ENCODE results near the gene HS6ST1.
A peak's percentile ranks its signal among the peaks of the same experiment; 100 is the strongest.

Gene HS6ST1

GRCh38 chr2:128306931-128307460 lies 11.7 kb downstream of the HS6ST1 start:
- in situ Hi-C loops (cut with MboI; ENCODE audit: low sequenced_read_pairs): no loop called here
- Histone ChIP-seq H3K9me3 (no peaks in the 10 kb centered on the region), H3K36me3 (replicated peaks) (peaks cover 11% of the 10 kb centered on the region)

DNA sequence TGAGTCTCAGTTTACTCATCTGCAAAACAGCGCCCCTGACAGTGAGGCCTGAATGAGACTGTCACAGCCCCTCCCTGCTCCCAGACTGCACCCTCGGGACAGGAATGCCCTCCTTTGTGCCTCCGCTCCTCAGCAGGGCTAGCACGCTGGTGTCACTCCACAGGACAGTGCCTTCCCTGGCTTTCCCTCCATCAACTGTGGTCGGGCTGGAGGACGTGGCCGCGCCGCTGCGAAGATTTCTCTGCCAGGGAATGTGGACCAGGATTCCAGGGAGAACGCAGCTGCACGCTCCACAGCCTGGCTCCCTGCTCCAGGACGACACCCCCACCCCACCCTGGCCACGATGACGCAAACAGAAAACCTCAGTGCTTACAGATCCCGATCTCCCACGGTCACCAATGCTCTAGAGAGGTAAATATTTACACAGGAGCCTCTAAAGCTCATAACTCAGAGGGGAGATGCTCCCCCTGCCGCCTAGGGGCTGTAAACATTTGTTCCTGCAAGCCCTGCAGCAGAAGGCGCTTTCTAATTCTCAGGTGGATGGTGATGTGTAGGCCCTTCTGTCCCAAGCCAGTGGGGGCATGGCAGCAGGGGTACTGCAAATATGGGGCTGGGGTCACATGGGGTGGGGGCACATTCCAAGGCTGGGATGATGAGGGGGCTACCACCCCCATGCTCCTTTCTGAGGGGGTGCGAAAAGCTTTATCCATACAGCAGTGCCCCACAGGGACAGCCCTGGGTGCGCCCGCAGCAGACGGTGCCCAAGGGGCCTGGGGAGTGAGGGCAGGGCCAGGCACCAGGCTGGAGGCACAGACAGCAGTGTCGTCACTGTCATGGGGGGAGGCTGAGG lies 12.4 kb downstream of the HS6ST1 start:
- peaks cover 11% of the 10 kb centered on the region for H3K36me3 ChIP-seq (replicated peaks)
- in situ Hi-C loops (cut with MboI; ENCODE audit: low sequenced_read_pairs): no loop called here
- DNase-seq (ENCODE audit: low spot score in 2 of 2): no peak
- H3K9me3 ChIP-seq: no peaks in the 10 kb centered on the region
- no peaks in the 10 kb centered on the region for H3K27me3 ChIP-seq (ENCODE audit: low read depth)
- H3K4me1 ChIP-seq: peaks cover 12% of the 10 kb centered on the region
- H3K4me3 ChIP-seq: no peak overlapping the region

More at GRCh38 chr2:128306931-128307460, 11.7 kb downstream of the HS6ST1 start:
- no peak for DNase-seq (ENCODE audit: low spot score in 2 of 2)
- Histone ChIP-seq H3K27me3 (ENCODE audit: low read depth) (no peaks in the 10 kb centered on the region), H3K4me1 (peaks cover 12% of the 10 kb centered on the region), H3K4me3 (no peak overlapping the region)

DNA sequence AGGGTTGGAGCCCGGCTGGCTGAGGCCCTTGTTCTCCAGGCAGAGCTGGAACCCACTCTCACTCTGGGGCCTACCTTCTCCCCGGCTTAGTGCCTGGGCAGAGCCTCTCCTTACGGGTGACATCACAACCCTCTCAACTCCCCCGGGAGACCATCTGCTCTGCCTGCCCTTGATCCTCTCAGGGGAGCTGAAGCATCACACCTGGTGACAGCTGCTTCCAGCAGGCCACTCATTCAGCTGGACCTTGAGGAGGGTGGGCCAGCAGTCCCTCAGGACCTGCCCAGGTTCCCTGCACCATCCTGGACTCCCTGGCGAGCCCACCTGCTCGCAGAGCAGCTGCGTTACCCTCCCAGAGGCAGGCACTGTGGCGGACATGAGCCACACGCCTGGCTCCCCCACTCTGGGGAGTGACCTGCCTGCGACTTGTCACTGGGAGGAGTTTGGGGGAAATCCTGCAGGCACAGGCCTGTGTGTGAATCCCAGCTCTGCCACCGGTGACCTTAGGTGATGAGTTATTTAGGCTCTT lies 13.1 kb downstream of the HS6ST1 start:
- in situ Hi-C loops (cut with MboI; ENCODE audit: low sequenced_read_pairs): no loop called here
- DNase-seq (ENCODE audit: low spot score in 2 of 2): no peak

DNA sequence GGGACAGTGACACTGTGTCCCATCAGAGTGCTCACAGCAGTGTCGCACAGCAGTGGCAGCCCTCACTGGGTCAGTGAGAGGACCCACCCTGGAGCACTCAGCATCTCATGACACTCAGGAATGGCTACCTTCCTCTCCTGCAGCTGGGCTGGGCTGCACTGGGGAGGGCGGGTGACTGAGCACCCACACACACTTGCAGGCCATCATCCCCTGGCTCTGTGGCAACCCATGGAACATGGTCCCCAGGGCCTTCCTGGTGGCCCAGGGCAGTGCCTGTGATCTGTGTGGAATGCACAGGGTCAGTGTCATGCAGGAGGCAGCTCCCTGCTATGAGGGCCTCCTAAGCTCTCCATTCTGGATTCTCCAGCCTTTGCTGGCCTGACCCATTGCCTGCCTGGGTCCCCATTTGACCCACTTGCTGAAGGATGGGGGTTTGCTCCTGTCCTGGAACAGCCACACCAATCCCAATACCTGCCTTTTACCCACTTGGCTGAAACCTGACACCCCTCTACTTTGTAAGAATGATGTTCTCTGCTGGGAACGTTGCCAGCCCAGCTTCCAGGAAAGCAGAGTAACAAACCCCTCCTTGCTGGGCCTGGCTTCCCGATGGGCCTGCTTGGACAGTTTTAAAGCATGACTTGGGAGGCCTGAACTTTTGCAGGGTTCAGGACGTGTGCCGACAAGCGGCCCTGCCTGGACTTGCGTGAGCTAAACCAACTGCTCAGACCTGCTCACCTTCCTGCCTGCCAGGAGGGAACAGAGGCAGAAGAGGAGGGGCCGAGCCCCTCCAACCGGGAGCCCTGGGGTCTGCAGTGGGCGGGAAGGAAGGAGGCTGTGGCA lies 13.7 kb downstream of the HS6ST1 start:
- in situ Hi-C loops (cut with MboI; ENCODE audit: low sequenced_read_pairs): no loop called here
- Histone ChIP-seq H3K4me3 (no peak overlapping the region), H3K36me3 (replicated peaks) (peaks cover 11% of the 10 kb centered on the region), H3K9me3 (no peaks in the 10 kb centered on the region), H3K4me1 (peaks cover 12% of the 10 kb centered on the region), H3K27me3 (ENCODE audit: low read depth) (no peaks in the 10 kb centered on the region)
- DNase-seq (ENCODE audit: low spot score in 2 of 2): peak; percentile 21 to 74

More for the DNA sequence above, 13.1 kb downstream of the HS6ST1 start:
- Histone ChIP-seq H3K36me3 (replicated peaks) (peaks cover 11% of the 10 kb centered on the region), H3K4me3 (no peak overlapping the region), H3K4me1 (peaks cover 12% of the 10 kb centered on the region), H3K27me3 (ENCODE audit: low read depth) (no peaks in the 10 kb centered on the region), H3K9me3 (no peaks in the 10 kb centered on the region)

DNA sequence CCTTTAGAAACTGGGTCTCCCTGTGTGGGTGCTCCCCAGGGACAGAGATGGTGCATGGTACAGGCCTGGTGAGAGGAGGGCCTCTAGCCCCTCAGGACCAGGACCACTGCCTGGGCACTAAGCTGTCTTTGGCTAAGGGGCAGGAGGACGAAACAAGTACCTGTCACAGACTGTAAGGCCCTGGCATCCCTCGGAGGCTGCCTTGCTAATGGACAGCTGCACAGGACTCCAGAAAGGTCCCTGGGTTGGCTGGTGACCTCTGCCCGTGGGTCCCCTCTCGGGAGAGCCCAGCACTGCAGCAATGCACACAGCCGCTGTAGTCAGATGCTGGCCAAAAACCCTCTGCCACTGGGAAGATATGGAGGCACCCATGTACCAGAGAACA lies 14.3 kb downstream of the HS6ST1 start:
- Histone ChIP-seq H3K36me3 (replicated peaks) (peaks cover 9% of the 10 kb centered on the region), H3K4me1 (peaks cover 12% of the 10 kb centered on the region), H3K27me3 (ENCODE audit: low read depth) (no peaks in the 10 kb centered on the region), H3K4me3 (no peak overlapping the region), H3K9me3 (no peaks in the 10 kb centered on the region)
- DNase-seq (ENCODE audit: low spot score in 2 of 2): no peak
- in situ Hi-C loops (cut with MboI; ENCODE audit: low sequenced_read_pairs): no loop called here

- Histone ChIP-seq H3K4me1 (peaks cover 12% of the 10 kb centered on the region), H3K4me3 (no peak overlapping the region), H3K36me3 (replicated peaks) (peaks cover 4% of the 10 kb centered on the region), H3K27me3 (ENCODE audit: low read depth) (no peaks in the 10 kb centered on the region), H3K9me3 (no peaks in the 10 kb centered on the region)
- DNase-seq (ENCODE audit: low spot score in 2 of 2): no peak
- in situ Hi-C loops (cut with MboI; ENCODE audit: low sequenced_read_pairs): no loop called here
These were observed 14.8 kb downstream of the HS6ST1 start for GRCh38 chr2:128303911-128304310.

DNA sequence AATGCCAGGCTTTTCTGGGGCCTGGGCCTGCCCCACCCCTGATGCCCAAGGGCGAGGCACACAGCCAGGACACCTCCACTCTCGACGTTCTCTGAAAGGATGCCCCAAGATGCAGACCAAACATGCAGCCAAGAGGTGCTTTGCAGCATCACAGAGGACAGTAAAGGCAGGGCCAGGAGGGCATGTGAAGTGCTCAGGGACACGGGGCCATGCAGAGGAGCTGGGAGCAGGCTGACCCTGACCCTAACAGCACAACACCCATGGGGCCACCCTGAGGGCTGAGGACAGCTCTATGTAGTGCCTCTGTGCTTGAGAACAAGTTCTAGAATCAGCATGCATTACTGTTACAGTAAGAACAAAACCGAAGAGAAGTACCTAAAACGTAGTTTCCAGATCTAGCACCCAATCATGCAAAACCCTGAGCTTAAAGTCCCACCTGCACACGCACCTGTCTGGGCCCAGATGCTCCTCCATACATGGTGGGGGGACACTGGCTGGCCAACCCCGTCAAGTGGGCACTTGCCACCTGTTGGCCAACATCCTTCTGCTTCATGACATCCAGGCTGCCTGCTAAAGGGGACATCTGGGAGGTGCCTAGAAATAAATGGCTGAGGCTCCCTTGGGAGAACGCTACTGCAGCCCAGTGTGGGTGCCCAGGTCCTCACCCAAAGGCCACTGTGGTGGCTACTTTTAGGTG lies 15.4 kb downstream of the HS6ST1 start:
- H3K9me3 ChIP-seq: no peaks in the 10 kb centered on the region
- DNase-seq (ENCODE audit: low spot score in 2 of 2): no peak
- H3K36me3 ChIP-seq (replicated peaks): peaks cover 3% of the 10 kb centered on the region
- peaks cover 12% of the 10 kb centered on the region for H3K4me1 ChIP-seq
- H3K4me3 ChIP-seq: no peak overlapping the region
- in situ Hi-C loops (cut with MboI; ENCODE audit: low sequenced_read_pairs): no loop called here
- no peaks in the 10 kb centered on the region for H3K27me3 ChIP-seq (ENCODE audit: low read depth)

DNA sequence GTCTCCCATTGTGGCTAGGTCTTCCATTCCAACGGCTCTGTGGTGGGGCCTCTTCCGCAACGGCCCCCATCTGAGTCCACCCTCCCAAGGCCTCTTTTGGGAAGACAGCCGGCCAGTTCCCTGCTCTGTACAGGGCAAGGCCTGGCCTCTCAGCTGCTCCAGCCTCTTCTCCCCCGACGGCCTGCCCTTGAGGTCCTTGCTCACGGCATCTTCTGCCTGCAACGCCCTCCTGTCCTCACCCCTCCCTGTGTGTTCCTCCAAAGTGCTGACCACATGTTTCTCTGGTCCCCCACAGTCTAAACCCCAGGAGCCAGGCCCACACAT lies 16.0 kb downstream of the HS6ST1 start:
- H3K4me3 ChIP-seq: no peak overlapping the region
- no peaks in the 10 kb centered on the region for H3K27me3 ChIP-seq (ENCODE audit: low read depth)
- peaks cover 12% of the 10 kb centered on the region for H3K4me1 ChIP-seq
- peaks cover 2% of the 10 kb centered on the region for H3K36me3 ChIP-seq (replicated peaks)
- H3K9me3 ChIP-seq: no peaks in the 10 kb centered on the region
- in situ Hi-C loops (cut with MboI; ENCODE audit: low sequenced_read_pairs): no loop called here
- DNase-seq (ENCODE audit: low spot score in 2 of 2): no peak

GRCh38 chr2:128302011-128302743 lies 16.5 kb downstream of the HS6ST1 start:
- no peak overlapping the region for H3K4me3 ChIP-seq
- in situ Hi-C loops (cut with MboI; ENCODE audit: low sequenced_read_pairs): no loop called here
- no peaks in the 10 kb centered on the region for H3K9me3 ChIP-seq
- H3K36me3 ChIP-seq (replicated peaks): no peaks in the 10 kb centered on the region
- DNase-seq (ENCODE audit: low spot score in 2 of 2): no peak
- peaks cover 12% of the 10 kb centered on the region for H3K4me1 ChIP-seq
- no peaks in the 10 kb centered on the region for H3K27me3 ChIP-seq (ENCODE audit: low read depth)

GRCh38 chr2:128301501-128301966 lies 17.1 kb downstream of the HS6ST1 start:
- in situ Hi-C loops (cut with MboI; ENCODE audit: low sequenced_read_pairs): no loop called here
- H3K9me3 ChIP-seq: no peaks in the 10 kb centered on the region
- peaks cover 12% of the 10 kb centered on the region for H3K4me1 ChIP-seq
- no peak overlapping the region for H3K4me3 ChIP-seq
- no peaks in the 10 kb centered on the region for H3K36me3 ChIP-seq (replicated peaks)
- no peaks in the 10 kb centered on the region for H3K27me3 ChIP-seq (ENCODE audit: low read depth)
- DNase-seq (ENCODE audit: low spot score in 2 of 2): no peak

- no peaks in the 10 kb centered on the region for H3K27me3 ChIP-seq (ENCODE audit: low read depth)
- in situ Hi-C loops (cut with MboI; ENCODE audit: low sequenced_read_pairs): no loop called here
- H3K4me3 ChIP-seq: no peak overlapping the region
These were observed 17.6 kb downstream of the HS6ST1 start for GRCh38 chr2:128301021-128301420.

GRCh38 chr2:128300151-128301020 lies 18.3 kb downstream of the HS6ST1 start:
- Histone ChIP-seq H3K4me3 (no peak overlapping the region), H3K4me1 (peaks cover 7% of the 10 kb centered on the region), H3K36me3 (replicated peaks) (no peaks in the 10 kb centered on the region), H3K27me3 (ENCODE audit: low read depth) (no peaks in the 10 kb centered on the region), H3K9me3 (no peaks in the 10 kb centered on the region)
- DNase-seq (ENCODE audit: low spot score in 2 of 2): no peak
- in situ Hi-C loops (cut with MboI; ENCODE audit: low sequenced_read_pairs): no loop called here

More at GRCh38 chr2:128301021-128301420, 17.6 kb downstream of the HS6ST1 start:
- no peaks in the 10 kb centered on the region for H3K9me3 ChIP-seq
- H3K36me3 ChIP-seq (replicated peaks): no peaks in the 10 kb centered on the region
- peaks cover 12% of the 10 kb centered on the region for H3K4me1 ChIP-seq
- DNase-seq (ENCODE audit: low spot score in 2 of 2): no peak

Measured in HAP-1 (cell line).